ENCODE data around the gene IL3.

- TF ChIP-seq POLR2AphosphoS5 (IDR thresholded peaks at IDR 0.05; ENCODE audit: low read depth, low read length), result no peak
- no peak for TF ChIP-seq CTCF (IDR thresholded peaks at IDR 0.05)
Observed at GRCh38 chr5:132074772-132075718, 14.6 kb downstream of the IL3 start.

Data from Panc1 (cell line).